Activated naive CD8-positive, alpha-beta T cell treated with anti-CD3 and anti-CD28 coated beads, Interleukin-2, amount 10 ng/mL, durations not matched to agents 7 days and 5 days (primary cell): ENCODE results near the gene CEBPA. TPM values are rescaled to one million over a fixed set of nuclear protein-coding genes. Genes with fewer than 3 reads are reported as not detected.

Experiments used
- ATAC-seq: fragments of 150-1000 bp; cut with Tn5 transposase; one replicate; pipeline ENCODE4 v1.10.0; 2021; ENCODE audit warnings: low read depth, moderate library complexity
- POLR2A ChIA-PET: fragments of 350-600 bp; sonication (Branson Sonifier 250); formaldehyde crosslinking; loops from one replicate; lab custom pipeline; 2021; ENCODE audit warnings: antibody characterized with exemption; lab: Charles Lee
- DNase-seq: peaks from one replicate; pipeline ENCODE4 v3.0.0; 2021
- H3K27ac Mint-ChIP-seq: one replicate; pipeline ENCODE4 v1.8.0; 2022; ENCODE audit warnings: mild to moderate bottlenecking, mixed read lengths
- H3K27me3 Mint-ChIP-seq: one replicate; pipeline ENCODE4 v1.8.0; 2022; ENCODE audit warnings: mild to moderate bottlenecking, moderate library complexity, mixed read lengths
- H3K36me3 Mint-ChIP-seq: one replicate; pipeline ENCODE4 v1.8.0; 2021; ENCODE audit warnings: mild to moderate bottlenecking, mixed read lengths
- H3K4me1 Mint-ChIP-seq: one replicate; pipeline ENCODE4 v1.8.0; 2021; ENCODE audit warnings: mixed read lengths
- H3K4me3 Mint-ChIP-seq: one replicate; pipeline ENCODE4 v1.8.0; 2022; ENCODE audit warnings: mild to moderate bottlenecking, moderate library complexity, mixed read lengths
- H3K9me3 Mint-ChIP-seq: one replicate; pipeline ENCODE4 v1.8.0; 2021; ENCODE audit warnings: mixed read lengths
- total RNA-seq, 2 experiments: library from RNA; stranded (reverse); gene quantifications; one replicate each; pipeline ENCODE4 v1.2.3, GENCODE V29; 2021

The CEBPA gene
- total RNA-seq, 2 experiments from 2014 or later: 1.6 to 1.9 TPM

DNA sequence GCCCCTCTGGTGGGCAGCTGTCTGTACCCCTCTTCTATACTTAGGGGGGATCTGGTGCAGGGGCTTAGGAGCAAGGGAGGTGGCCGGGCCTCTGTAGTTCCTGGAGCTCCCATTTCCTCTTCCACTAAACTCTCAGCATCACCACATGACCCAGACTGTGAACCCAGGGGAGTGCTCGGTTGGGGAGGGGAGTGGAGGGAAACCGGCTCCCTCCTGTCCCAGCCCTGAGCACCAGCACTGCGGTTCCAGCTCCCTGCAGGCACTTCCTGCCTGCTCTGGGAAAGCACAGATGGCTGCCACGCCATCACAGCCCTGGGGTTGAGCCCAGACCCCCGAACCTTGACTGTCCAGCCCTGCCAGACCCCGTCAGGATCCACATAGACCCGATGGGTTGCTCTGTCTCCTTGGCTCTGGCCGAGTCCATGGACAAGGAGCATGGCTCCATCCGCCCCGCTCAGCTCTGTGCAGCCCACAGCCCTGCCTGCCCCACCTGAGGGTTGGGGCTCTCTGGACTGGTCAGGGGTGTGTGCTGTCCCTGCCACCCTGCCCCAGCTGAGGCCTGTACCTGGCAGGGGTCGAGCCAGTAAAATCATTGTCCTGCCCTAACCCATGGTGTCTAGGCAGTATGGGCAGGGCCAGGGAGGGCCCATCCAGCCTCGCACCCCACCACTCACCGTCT is 40.7 kb downstream of the CEBPA start:
- H3K4me3 Mint-ChIP-seq: no peak overlapping the region
- peaks cover 13% of the 10 kb centered on the region for H3K27me3 Mint-ChIP-seq
- no peak for ATAC-seq
- H3K27ac Mint-ChIP-seq: no peak overlapping the region
- no peak for DNase-seq
- POLR2A ChIA-PET: no interaction called here
- H3K9me3 Mint-ChIP-seq: no peaks in the 10 kb centered on the region
- peaks cover 11% of the 10 kb centered on the region for H3K4me1 Mint-ChIP-seq
- no peaks in the 10 kb centered on the region for H3K36me3 Mint-ChIP-seq

DNA sequence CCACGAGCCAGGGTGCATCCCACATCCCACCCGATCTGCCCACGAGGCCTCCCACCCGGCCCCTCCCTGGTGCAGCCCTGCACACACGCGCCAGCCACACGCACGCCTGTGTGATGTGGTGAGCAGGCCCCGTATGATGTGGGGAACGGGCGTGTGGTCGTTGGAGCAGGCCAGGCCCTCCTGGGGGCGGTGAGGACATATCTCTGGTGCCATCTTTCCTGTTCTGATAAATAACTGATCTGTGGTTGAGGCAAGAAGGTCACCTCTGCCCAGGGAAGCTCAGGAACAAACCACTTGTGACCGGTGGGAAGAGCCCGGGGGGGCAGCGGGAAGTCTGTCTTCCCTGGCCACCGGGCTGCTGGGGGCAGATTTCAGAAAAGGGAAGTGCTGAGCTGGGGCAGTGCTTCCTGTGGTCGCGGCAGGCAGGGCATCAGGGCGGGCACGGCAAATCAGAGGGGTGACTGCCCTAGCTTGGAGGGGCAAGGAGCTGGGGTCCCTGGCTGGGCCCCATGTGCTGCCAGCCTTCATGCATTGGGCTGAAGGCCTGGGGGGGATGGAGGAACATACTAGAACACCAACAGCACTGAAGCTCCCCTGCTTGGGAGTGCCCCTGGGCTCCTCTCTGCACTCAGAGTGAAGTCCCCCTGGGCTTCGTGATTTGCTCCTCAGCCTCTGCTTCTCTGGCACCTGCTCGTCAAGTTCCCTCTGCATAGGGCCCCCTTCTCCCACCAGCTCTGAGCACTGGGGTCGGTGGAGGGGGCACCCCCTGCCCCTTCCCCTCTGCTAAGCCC is 41.5 kb downstream of the CEBPA start:
- Mint-ChIP-seq H3K27ac (peak overlapping the region; percentile 31), H3K36me3 (no peaks in the 10 kb centered on the region), H3K9me3 (no peaks in the 10 kb centered on the region), H3K27me3 (peaks cover 13% of the 10 kb centered on the region), H3K4me1 (peaks cover 11% of the 10 kb centered on the region), H3K4me3 (peak overlapping the region; percentile 43)
- ATAC-seq (peak; percentile 55), DNase-seq (no peak)
- POLR2A ChIA-PET: interaction anchor here (0.5 kb wide), 1 partner anchor 64 kb away, joined by 3 read pairs; no protein-coding TSS in a partner anchor

DNA sequence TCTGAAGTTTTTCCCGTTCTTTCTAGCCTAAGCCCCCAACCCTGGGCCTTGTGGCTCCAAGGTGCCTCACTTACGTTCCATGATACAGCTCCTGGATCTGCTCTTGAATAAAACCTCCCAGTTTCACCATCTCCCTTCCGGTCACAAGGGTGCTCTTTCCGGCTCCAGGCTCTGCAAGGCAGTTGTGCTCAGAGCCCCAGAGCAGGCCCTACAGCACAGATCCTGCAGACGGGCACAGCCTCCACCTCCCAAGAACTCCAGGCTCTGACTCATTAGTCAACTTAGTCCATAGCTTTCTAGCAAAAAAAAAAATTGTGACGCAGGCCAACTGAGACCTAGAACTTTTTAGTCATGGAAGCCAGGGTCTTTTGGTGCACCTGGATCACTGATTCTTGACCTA is 42.8 kb downstream of the CEBPA start:
- H3K4me3 Mint-ChIP-seq: no peak overlapping the region
- no peak overlapping the region for H3K27ac Mint-ChIP-seq
- peaks cover 13% of the 10 kb centered on the region for H3K27me3 Mint-ChIP-seq
- no peaks in the 10 kb centered on the region for H3K36me3 Mint-ChIP-seq
- ATAC-seq: no peak
- POLR2A ChIA-PET: no interaction called here
- peaks cover 11% of the 10 kb centered on the region for H3K4me1 Mint-ChIP-seq
- no peak for DNase-seq
- H3K9me3 Mint-ChIP-seq: no peaks in the 10 kb centered on the region

DNA sequence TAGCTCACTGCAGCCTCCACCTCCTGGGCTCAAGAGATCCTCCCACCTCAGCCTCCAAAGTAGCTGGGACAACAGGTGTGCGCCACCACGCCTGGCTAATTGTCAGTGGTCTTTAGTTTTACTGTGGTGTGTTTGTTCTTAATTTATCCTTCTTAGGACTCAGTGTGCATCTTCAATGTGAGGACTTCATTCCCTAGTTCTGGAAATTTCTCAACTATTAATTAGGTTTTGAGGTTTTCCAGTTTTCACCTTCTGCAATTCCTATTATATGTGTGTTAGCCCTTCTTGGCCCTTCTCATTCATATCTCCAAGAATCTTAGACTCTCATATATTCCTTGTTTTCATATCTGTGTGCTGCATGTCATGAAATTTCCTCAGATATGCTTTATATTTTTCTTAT is 44.5 kb downstream of the CEBPA start:
- H3K36me3 Mint-ChIP-seq: no peaks in the 10 kb centered on the region
- POLR2A ChIA-PET: no interaction called here

DNA sequence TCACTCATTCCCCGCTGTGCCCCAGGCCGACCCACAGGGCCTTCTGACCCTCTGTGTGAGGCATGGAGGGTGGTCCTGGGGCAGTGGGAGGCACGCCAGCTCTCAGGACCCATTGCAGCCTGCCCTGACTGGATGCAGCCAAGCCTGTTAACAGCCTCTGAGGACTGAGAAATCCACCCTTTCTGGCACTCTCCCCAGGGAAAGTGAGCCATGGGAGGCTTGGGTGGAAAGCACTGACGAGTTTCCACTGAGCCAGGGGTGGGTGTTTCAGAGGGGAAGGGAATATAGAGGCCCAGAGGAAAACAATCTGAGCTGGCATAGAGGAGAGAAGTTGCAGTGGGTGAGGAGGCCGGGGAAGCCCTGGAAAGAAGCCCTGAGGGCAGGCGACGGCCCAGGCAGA is 46.1 kb downstream of the CEBPA start:
- Mint-ChIP-seq H3K27ac (no peak overlapping the region), H3K36me3 (no peaks in the 10 kb centered on the region), H3K27me3 (peaks cover 11% of the 10 kb centered on the region), H3K9me3 (no peaks in the 10 kb centered on the region), H3K4me1 (peaks cover 10% of the 10 kb centered on the region), H3K4me3 (no peak overlapping the region)
- no peak for ATAC-seq
- no peak for DNase-seq
- POLR2A ChIA-PET: no interaction called here

More for the DNA sequence above, 44.5 kb downstream of the CEBPA start:
- Mint-ChIP-seq H3K4me3 (no peak overlapping the region), H3K27ac (no peak overlapping the region), H3K27me3 (peaks cover 11% of the 10 kb centered on the region), H3K9me3 (no peaks in the 10 kb centered on the region), H3K4me1 (peaks cover 11% of the 10 kb centered on the region)
- ATAC-seq (no peak), DNase-seq (no peak)

DNA sequence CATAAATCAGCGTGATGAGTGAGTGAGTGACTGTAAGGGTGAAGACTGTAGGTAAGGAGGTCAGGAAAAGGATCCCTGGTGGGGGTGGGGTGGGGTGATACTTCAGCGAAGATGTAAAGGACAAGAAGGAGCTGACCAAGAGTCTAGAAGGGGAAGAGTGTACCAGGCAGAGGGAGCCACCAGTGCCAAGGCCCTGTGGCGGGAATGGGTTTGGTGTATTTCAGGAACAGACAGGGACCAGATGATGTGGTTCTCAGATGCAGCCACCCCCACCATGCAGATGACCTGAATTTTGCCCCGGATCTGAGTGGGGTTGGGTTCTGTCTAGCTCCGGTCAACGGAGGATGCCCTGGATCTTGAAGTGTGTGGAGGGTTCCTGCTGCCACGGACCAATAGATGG is 46.6 kb downstream of the CEBPA start:
- Mint-ChIP-seq H3K9me3 (no peaks in the 10 kb centered on the region), H3K36me3 (no peaks in the 10 kb centered on the region), H3K4me3 (no peak overlapping the region), H3K27ac (no peak overlapping the region), H3K27me3 (peaks cover 11% of the 10 kb centered on the region), H3K4me1 (peaks cover 5% of the 10 kb centered on the region)
- POLR2A ChIA-PET: no interaction called here
- ATAC-seq (no peak), DNase-seq (no peak)

DNA sequence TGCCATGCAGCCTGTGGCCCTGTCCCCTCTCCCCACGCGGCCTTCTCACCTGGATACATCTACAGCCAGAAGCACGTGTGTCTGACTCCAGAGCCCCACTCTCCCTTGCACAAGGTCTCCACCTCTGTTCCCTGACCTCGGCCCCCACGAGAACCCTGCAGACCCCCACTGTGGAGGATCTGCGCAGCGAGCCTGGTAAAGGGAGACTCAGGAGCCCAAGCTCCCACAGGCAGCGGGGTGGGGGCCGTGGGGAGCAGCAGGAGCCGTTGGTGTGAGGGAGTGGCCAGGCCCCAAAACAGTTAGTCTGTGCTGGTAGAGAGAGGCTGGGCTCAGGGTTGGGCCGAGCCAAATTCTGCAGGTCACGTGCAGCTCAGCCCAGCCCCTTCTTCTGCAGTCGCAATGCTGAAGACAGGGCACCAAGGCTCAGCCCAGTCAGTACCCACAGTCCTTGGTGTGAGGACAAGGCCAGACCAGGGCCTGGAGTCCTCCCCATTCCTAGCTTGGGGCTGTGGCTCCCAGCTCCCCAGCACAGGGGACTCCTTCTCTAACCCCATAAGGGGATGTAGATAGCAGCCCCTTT is 48.0 kb downstream of the CEBPA start:
- POLR2A ChIA-PET: no interaction called here
- H3K27ac Mint-ChIP-seq: no peak overlapping the region
- H3K4me1 Mint-ChIP-seq: no peaks in the 10 kb centered on the region
- H3K27me3 Mint-ChIP-seq: peaks cover 8% of the 10 kb centered on the region
- H3K4me3 Mint-ChIP-seq: no peak overlapping the region
- no peak for DNase-seq
- no peak for ATAC-seq
- no peaks in the 10 kb centered on the region for H3K9me3 Mint-ChIP-seq
- H3K36me3 Mint-ChIP-seq: no peaks in the 10 kb centered on the region

DNA sequence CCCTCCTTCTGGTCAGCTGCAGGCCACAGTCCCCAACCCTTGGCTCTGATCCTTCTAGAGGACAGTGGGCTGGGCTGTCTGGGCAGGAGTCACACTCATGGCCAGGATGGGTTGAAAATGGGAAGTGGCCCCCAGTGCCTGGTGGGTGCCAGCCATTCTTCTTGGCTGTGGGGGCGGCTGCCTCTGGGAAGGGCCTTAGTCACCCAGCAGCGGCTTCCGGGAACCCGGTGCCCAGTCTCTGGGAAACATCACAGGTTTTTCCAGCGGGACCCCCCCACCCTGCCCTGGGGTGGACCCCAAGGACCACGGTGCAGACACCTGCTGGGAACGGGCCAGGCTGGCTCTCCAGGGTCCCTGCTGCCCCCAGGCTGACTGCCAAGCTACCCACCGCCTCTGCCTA is 49.4 kb downstream of the CEBPA start:
- no peaks in the 10 kb centered on the region for H3K9me3 Mint-ChIP-seq
- POLR2A ChIA-PET: no interaction called here
- peaks cover 3% of the 10 kb centered on the region for H3K27me3 Mint-ChIP-seq
- no peaks in the 10 kb centered on the region for H3K36me3 Mint-ChIP-seq
- H3K4me3 Mint-ChIP-seq: no peak overlapping the region
- no peak overlapping the region for H3K27ac Mint-ChIP-seq
- H3K4me1 Mint-ChIP-seq: no peaks in the 10 kb centered on the region
- no peak for DNase-seq
- no peak for ATAC-seq

DNA sequence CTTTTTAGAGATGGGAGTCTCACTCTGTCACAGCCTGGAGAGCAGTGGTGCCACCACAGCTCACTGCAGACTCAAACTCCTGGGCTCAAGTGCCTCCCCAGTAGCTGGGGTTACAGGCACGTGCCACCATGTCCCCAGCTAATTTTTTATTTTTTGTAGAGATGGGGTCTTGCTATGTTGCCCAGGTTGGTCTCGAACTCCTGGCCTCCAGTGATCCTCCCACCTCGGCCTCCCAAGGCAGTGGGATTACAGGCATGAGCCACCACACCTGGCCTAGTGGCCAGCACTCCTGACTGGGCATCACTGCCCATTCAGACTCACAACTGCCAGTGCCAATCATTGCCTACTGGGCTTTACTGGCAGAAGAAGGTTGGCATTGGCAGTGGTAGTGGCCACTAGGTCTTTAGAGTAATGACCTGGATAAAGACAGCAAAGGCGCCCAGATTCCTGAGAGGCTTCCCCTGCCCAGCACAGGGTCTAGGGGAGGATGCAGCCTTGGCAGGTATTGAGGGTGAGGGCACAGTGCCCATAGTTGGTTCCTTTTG is 49.8 kb downstream of the CEBPA start:
- POLR2A ChIA-PET: no interaction called here
- no peak for ATAC-seq
- no peak for DNase-seq
- Mint-ChIP-seq H3K36me3 (no peaks in the 10 kb centered on the region), H3K27me3 (no peaks in the 10 kb centered on the region), H3K4me3 (no peak overlapping the region), H3K27ac (no peak overlapping the region), H3K4me1 (no peaks in the 10 kb centered on the region), H3K9me3 (no peaks in the 10 kb centered on the region)

DNA sequence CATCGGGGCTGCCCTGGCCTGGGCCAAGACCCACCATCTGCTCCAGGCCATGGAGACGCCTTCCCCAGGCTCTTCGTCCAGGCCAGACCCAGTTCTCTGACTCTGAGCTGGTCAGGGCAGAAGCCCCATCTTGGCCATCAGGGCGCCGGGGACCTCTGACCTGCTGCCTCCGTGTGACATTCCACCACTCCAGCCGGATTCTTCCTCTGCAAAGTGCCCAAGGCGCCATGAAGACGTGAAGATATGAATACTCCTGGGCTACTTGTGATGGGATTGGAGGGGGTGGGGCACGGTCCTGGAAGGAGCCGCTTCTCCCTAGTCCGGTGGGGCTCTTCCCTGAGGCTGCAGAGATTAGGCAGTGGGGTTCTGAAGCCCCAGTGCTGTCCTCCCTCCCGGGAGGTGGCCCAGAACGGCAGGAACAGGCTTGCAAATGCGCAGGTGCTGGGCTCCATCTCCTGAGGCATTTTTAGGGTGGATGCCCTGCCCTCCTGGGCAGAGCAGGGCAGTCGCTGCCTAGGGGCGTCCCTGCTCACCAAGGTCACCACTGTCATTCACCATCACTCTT is 50.7 kb downstream of the CEBPA start:
- H3K4me3 Mint-ChIP-seq: no peak overlapping the region
- no peaks in the 10 kb centered on the region for H3K27me3 Mint-ChIP-seq
- no peak overlapping the region for H3K27ac Mint-ChIP-seq
- no peaks in the 10 kb centered on the region for H3K36me3 Mint-ChIP-seq
- H3K4me1 Mint-ChIP-seq: no peaks in the 10 kb centered on the region
- POLR2A ChIA-PET: no interaction called here
- no peaks in the 10 kb centered on the region for H3K9me3 Mint-ChIP-seq
- DNase-seq (no peak), ATAC-seq (no peak)

DNA sequence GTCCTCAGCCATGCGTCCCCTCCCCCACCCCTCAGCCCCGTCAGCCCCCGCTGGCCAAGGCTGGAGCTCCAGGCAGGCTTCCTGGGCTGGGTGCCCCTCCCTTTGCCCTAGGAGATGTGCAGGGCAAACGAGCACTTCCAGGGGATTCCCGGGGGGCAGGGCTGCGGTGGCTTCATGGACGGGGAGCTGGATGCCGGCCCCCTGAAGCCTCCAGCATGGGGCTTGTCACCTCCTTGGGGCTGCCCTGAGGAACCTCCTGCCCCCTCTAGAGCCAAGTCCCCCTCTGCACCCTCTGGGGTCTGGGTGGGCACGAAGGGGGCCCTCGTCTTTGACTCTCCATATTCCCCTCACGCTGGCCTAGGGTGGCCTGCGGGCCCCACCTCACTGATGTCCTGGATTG is 51.3 kb downstream of the CEBPA start:
- DNase-seq (no peak), ATAC-seq (no peak)
- POLR2A ChIA-PET: no interaction called here
- Mint-ChIP-seq H3K27me3 (no peaks in the 10 kb centered on the region), H3K9me3 (no peaks in the 10 kb centered on the region), H3K4me3 (no peak overlapping the region), H3K27ac (no peak overlapping the region), H3K4me1 (no peaks in the 10 kb centered on the region), H3K36me3 (no peaks in the 10 kb centered on the region)

DNA sequence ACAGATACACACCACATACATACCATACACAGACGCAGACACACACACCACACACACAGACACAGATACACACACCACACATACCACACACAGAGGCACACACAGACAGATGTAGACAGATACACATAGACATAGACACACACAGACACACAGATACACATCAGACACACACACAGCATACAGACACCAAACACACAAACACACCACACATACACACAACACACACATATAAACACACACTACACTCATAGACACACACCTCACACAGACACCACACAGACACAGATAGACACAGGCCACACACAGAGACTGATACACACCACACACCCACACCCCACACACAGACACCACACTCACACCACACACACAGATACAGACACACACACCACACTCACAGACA is 51.8 kb downstream of the CEBPA start:
- DNase-seq (no peak), ATAC-seq (no peak)
- no peaks in the 10 kb centered on the region for H3K36me3 Mint-ChIP-seq
- H3K4me3 Mint-ChIP-seq: no peak overlapping the region
- no peaks in the 10 kb centered on the region for H3K4me1 Mint-ChIP-seq
- no peaks in the 10 kb centered on the region for H3K9me3 Mint-ChIP-seq
- POLR2A ChIA-PET: no interaction called here
- H3K27me3 Mint-ChIP-seq: no peaks in the 10 kb centered on the region
- no peak overlapping the region for H3K27ac Mint-ChIP-seq
